ENCODE results near the gene ZNF385B.

ZNF385B gene

GRCh38 chr2:179580378-179581146, 280.9 kb downstream of the ZNF385B start:
- FAIRE-seq = no peak

- FAIRE-seq = no peak
Measured at GRCh38 chr2:179579800-179580199, 281.6 kb downstream of the ZNF385B start.

GRCh38 chr2:179578171-179578916, 283.1 kb downstream of the ZNF385B start:
- FAIRE-seq = no peak

- no peak for FAIRE-seq
Measured at GRCh38 chr2:179574061-179574519, 287.3 kb downstream of the ZNF385B start.

GRCh38 chr2:179572544-179572943, 288.9 kb downstream of the ZNF385B start:
- FAIRE-seq = no peak

GRCh38 chr2:179571721-179572120, 289.7 kb downstream of the ZNF385B start:
- no peak for FAIRE-seq

- no peak for FAIRE-seq
Measured at GRCh38 chr2:179571252-179571651, 290.2 kb downstream of the ZNF385B start.

- no peak for FAIRE-seq
Measured at GRCh38 chr2:179569831-179570233, 291.6 kb downstream of the ZNF385B start.

- no peak for FAIRE-seq
Measured at GRCh38 chr2:179565807-179566206, 295.6 kb downstream of the ZNF385B start.

- no peak for FAIRE-seq
Measured at GRCh38 chr2:179562330-179562885, 299.0 kb downstream of the ZNF385B start.

GRCh38 chr2:179561702-179562101, 299.7 kb downstream of the ZNF385B start:
- FAIRE-seq = no peak

- FAIRE-seq = no peak
Measured at GRCh38 chr2:179560257-179560735, 301.1 kb downstream of the ZNF385B start.

GRCh38 chr2:179559108-179559806, 302.2 kb downstream of the ZNF385B start:
- no peak for FAIRE-seq

- FAIRE-seq = no peak
Measured at GRCh38 chr2:179558010-179558934, 303.1 kb downstream of the ZNF385B start.

- no peak for FAIRE-seq
Measured at GRCh38 chr2:179556425-179556824, 305.0 kb downstream of the ZNF385B start.

- FAIRE-seq = no peak
Measured at GRCh38 chr2:179555691-179556283, 305.6 kb downstream of the ZNF385B start.

GRCh38 chr2:179554639-179555386, 306.6 kb downstream of the ZNF385B start:
- no peak for FAIRE-seq

GRCh38 chr2:179553382-179553781, 308.0 kb downstream of the ZNF385B start:
- FAIRE-seq = no peak

- no peak for FAIRE-seq
Measured at GRCh38 chr2:179551539-179552045, 309.8 kb downstream of the ZNF385B start.

GRCh38 chr2:179550849-179551248, 310.6 kb downstream of the ZNF385B start:
- FAIRE-seq = no peak

All from colon (tissue), 2 donors.